ENCODE results near the gene RNASE8. TPM values are rescaled to one million over a fixed set of nuclear protein-coding genes. Genes with fewer than 3 reads are reported as not detected.
A peak's percentile ranks its signal among the peaks of the same experiment; 100 is the strongest.

Gene RNASE8
- total and polyA plus RNA-seq, 2 of the 8 experiments (the other 6 are each of a cell fraction or from before 2014, with no cell fraction given): not detected

DNA sequence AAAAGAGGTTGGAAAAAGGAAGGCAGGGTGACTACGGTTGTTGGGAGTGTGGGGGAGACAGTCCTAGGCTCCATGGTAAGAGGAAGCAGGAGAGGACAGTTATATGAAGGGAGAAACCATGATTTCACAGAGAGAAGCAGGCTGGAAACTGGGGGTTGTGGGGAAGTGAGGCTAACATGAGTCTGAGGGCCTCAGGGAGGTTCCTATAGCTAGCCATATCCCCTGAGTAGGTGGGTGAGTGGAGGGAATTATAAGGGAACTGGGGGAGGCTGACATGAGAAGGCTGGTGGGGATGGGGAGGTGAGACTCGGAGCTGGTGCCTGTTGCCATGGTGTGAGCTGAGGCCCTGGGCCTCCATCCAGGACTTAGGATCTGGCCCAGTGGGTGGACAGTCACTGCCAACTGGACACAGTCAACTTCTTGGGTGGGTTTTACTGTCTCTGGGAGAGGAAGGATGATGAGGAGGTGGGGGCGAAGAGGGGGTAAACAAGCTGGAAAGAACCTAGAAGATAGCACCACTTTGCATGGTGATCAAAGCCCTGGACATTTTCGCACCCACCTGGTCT is 24.4 kb upstream of the RNASE8 start:
- H3K4me3 ChIP-seq (ENCODE audit: extremely low read depth in 1 of 4, insufficient read depth in 2 of 4, low read depth in 3 of 4, low read length in 4 of 4): no peak overlapping the region
- H3K4ac ChIP-seq (replicated peaks; ENCODE audit: insufficient read length, low read depth, low read length): no peak overlapping the region
- no peak overlapping the region for H2BK5ac ChIP-seq (ENCODE audit: low read depth, low read length)
- ChIA-PET CTCF (ENCODE audit: partially characterized antibody) (interaction anchor here (1.0 to 8.8 kb wide), 12 partner anchors 9 to 71 kb away, joined by 3 to 152 read pairs (median 5); partner anchors contain the start of genes ARHGEF40 and NDRG2), POLR2A (ENCODE audit: partially characterized antibody) (interaction anchor here (0.6 to 2.2 kb wide), 2 partner anchors 8 to 10 kb away, joined by 3 to 9 read pairs; partner anchors contain the start of gene NDRG2)
- no peak overlapping the region for H3K56ac ChIP-seq (replicated peaks; ENCODE audit: insufficient read length, low read depth, low read length)
- no peaks in the 10 kb centered on the region for H3K36me3 ChIP-seq (ENCODE audit: control insufficient read depth in 2 of 4, insufficient read depth in 4 of 4, low read length in 3 of 4)
- no peak overlapping the region for H3K9ac ChIP-seq (replicated peaks in 1 of 4; ENCODE audit: extremely low read depth in 1 of 4, low read depth in 3 of 4, low read length in 3 of 4)
- H3K79me2 ChIP-seq (ENCODE audit: control insufficient read depth in 1 of 2, insufficient read depth in 2 of 2, low read length in 2 of 2): no peaks in the 10 kb centered on the region
- FAIRE-seq (no peak), DNase-seq (ENCODE audit: low read depth in 1 of 2, low spot score in 2 of 2) (no peak)
- no peaks in the 10 kb centered on the region for H3K27me3 ChIP-seq (replicated peaks in 1 of 4; ENCODE audit: control insufficient read depth in 3 of 4, extremely low read depth in 1 of 4, insufficient read depth in 3 of 4, low read length in 3 of 4)
- H3K9me3 ChIP-seq (ENCODE audit: insufficient read depth in 2 of 2, low read depth in 1 of 2, low read length in 1 of 2): no peaks in the 10 kb centered on the region
- 0 out of 2 replicates have a peak overlapping the region, but pooled peaks have one; percentile 6 for H2BK15ac ChIP-seq (ENCODE audit: low read length)
- no peak overlapping the region for H2AK5ac ChIP-seq (ENCODE audit: low read depth, low read length)
- no peaks in the 10 kb centered on the region for H4K20me1 ChIP-seq (replicated peaks in 1 of 2; ENCODE audit: control insufficient read depth in 1 of 2, insufficient read depth in 2 of 2, low read length in 2 of 2)
- H3K18ac ChIP-seq (ENCODE audit: extremely low read depth, low read length): no peak overlapping the region
- no peak overlapping the region for H4K91ac ChIP-seq (replicated peaks; ENCODE audit: insufficient read length, low read length)
- H2BK120ac ChIP-seq (replicated peaks; ENCODE audit: low read depth, low read length): no peak overlapping the region
- WGBS, 2 experiments (ENCODE audit: extremely low coverage in 1 of 2, insufficient coverage in 1 of 2, insufficient read length in 1 of 2, insufficient replicate concordance in 2 of 2, low coverage in 1 of 2, low lambda C conversion rate in 2 of 2, missing lambda C conversion rate in 1 of 2): 83% methylated on average over 4 of the region's 4 CpGs; no CpG with 5 or more reads in 1 of the 2 experiments
- H3K4me2 ChIP-seq (ENCODE audit: insufficient read depth in 1 of 2, low read depth in 2 of 2, low read length in 2 of 2): no peak overlapping the region
- no peak overlapping the region for H2BK20ac ChIP-seq (ENCODE audit: low read length)
- no peak overlapping the region for H4K8ac ChIP-seq (ENCODE audit: extremely low read depth, insufficient read depth, low read length)
- no peak overlapping the region for H2AFZ ChIP-seq (ENCODE audit: low read length)
- H3K23ac ChIP-seq (ENCODE audit: insufficient read length): no peak overlapping the region
- H3K23me2 ChIP-seq (ENCODE audit: low read depth, low read length): no peaks in the 10 kb centered on the region; the same call in 1 of the 2 replicates
- H2BK12ac ChIP-seq (ENCODE audit: low read depth, low read length): no peak overlapping the region
- H3K27ac ChIP-seq (ENCODE audit: low read depth, low read length): no peak overlapping the region
- H3K4me1 ChIP-seq (replicated peaks in 1 of 4; ENCODE audit: control insufficient read depth in 3 of 4, insufficient read depth in 4 of 4, low read length in 3 of 4): no peaks in the 10 kb centered on the region
- no peaks in the 10 kb centered on the region for H3K79me1 ChIP-seq (ENCODE audit: low read depth, low read length)
- no peak overlapping the region for H4K5ac ChIP-seq (ENCODE audit: insufficient read length, low read depth, low read length)
- H3K14ac ChIP-seq (ENCODE audit: insufficient read length): no peak overlapping the region
- TF ChIP-seq RFX5 (IDR thresholded peaks at IDR 0.05; ENCODE audit: borderline replicate concordance, low read depth, low read length): no peak
- no peak for TF ChIP-seq BRCA1 (IDR thresholded peaks at IDR 0.05; ENCODE audit: low read depth, low read length)
- no peak for TF ChIP-seq SIX5 (IDR thresholded peaks at IDR 0.05; ENCODE audit: low read depth, low read length)
- TF ChIP-seq SP2 (IDR thresholded peaks at IDR 0.05; ENCODE audit: low read length): no peak
- no peak for TF ChIP-seq RXRA (IDR thresholded peaks at IDR 0.05; ENCODE audit: insufficient read depth, low read depth, low read length)
- no peak for TF ChIP-seq CEBPB (IDR thresholded peaks at IDR 0.05; ENCODE audit: low read depth, low read length)
- TF ChIP-seq GABPA (IDR thresholded peaks at IDR 0.05; ENCODE audit: borderline replicate concordance, insufficient read depth, low read length): no peak
- TF ChIP-seq RNF2 (IDR thresholded peaks at IDR 0.05; ENCODE audit: borderline replicate concordance, low read depth, low read length, missing control alignments, poor library complexity, severe bottlenecking): no peak
- TF ChIP-seq SIN3A (conservative IDR thresholded peaks at IDR 0.05 in 1 of 2, IDR thresholded peaks at IDR 0.05 in 1 of 2; ENCODE audit: low read depth in 1 of 2, low read length in 2 of 2): no peak
- TF ChIP-seq, protein P1, sequence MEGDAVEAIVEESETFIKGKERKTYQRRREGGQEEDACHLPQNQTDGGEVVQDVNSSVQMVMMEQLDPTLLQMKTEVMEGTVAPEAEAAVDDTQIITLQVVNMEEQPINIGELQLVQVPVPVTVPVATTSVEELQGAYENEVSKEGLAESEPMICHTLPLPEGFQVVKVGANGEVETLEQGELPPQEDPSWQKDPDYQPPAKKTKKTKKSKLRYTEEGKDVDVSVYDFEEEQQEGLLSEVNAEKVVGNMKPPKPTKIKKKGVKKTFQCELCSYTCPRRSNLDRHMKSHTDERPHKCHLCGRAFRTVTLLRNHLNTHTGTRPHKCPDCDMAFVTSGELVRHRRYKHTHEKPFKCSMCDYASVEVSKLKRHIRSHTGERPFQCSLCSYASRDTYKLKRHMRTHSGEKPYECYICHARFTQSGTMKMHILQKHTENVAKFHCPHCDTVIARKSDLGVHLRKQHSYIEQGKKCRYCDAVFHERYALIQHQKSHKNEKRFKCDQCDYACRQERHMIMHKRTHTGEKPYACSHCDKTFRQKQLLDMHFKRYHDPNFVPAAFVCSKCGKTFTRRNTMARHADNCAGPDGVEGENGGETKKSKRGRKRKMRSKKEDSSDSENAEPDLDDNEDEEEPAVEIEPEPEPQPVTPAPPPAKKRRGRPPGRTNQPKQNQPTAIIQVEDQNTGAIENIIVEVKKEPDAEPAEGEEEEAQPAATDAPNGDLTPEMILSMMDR (IDR thresholded peaks at IDR 0.05; ENCODE audit: control extremely low read depth in 1 of 3, insufficient read depth in 1 of 3, low read depth in 1 of 3, low read length in 3 of 3): no peak
